Fibroblast of the conjunctiva (primary cell): ENCODE results near the gene ADGRV1.
"Not testable (repeated sequence)": the region's sequence is repeated elsewhere in the genome, so short reads cannot be mapped to it uniquely, and the experiment has no call there.

Experiments used
- DNase-seq: peaks from one replicate; pipeline ENCODE4 v3.0.0-alpha.2; 2010; ENCODE audit warnings: low read depth

Gene ADGRV1

GRCh38 chr5:90657030-90657429 lies 98.4 kb downstream of the ADGRV1 start:
- DNase-seq = no peak

GRCh38 chr5:90657788-90658187 lies 99.2 kb downstream of the ADGRV1 start:
- DNase-seq = no peak

GRCh38 chr5:90658620-90659019 lies 100.0 kb downstream of the ADGRV1 start:
- no peak for DNase-seq

- not testable (repeated sequence) for DNase-seq
These were observed 109.5 kb downstream of the ADGRV1 start for GRCh38 chr5:90668079-90668565.

- DNase-seq = no peak
These were observed 116.6 kb downstream of the ADGRV1 start for GRCh38 chr5:90675222-90675621.

GRCh38 chr5:90680921-90681563 lies 122.4 kb downstream of the ADGRV1 start:
- DNase-seq = no peak

GRCh38 chr5:90682278-90682677 lies 123.7 kb downstream of the ADGRV1 start:
- DNase-seq = no peak

GRCh38 chr5:90685425-90686022 lies 126.9 kb downstream of the ADGRV1 start:
- DNase-seq = no peak

- not testable (repeated sequence) for DNase-seq
These were observed 127.8 kb downstream of the ADGRV1 start for GRCh38 chr5:90686363-90686762.

- not testable (repeated sequence) for DNase-seq
These were observed 128.9 kb downstream of the ADGRV1 start for GRCh38 chr5:90687458-90687857.

- no peak for DNase-seq
These were observed 130.5 kb downstream of the ADGRV1 start for GRCh38 chr5:90689064-90689463.

GRCh38 chr5:90690307-90690706 lies 131.7 kb downstream of the ADGRV1 start:
- DNase-seq = no peak

- no peak for DNase-seq
These were observed 132.9 kb downstream of the ADGRV1 start for GRCh38 chr5:90691533-90691932.

GRCh38 chr5:90696153-90696552 lies 137.6 kb downstream of the ADGRV1 start:
- DNase-seq = no peak

GRCh38 chr5:90700299-90700698 lies 141.7 kb downstream of the ADGRV1 start:
- DNase-seq = no peak

GRCh38 chr5:90703932-90704331 lies 145.3 kb downstream of the ADGRV1 start:
- no peak for DNase-seq

- DNase-seq = no peak
These were observed 149.1 kb downstream of the ADGRV1 start for GRCh38 chr5:90707698-90708097.

- DNase-seq = peak; percentile 13
These were observed 150.9 kb downstream of the ADGRV1 start for GRCh38 chr5:90709323-90710155.

- DNase-seq = no peak
These were observed 159.8 kb downstream of the ADGRV1 start for GRCh38 chr5:90718387-90718786.

- DNase-seq = no peak
These were observed 181.0 kb downstream of the ADGRV1 start for GRCh38 chr5:90739567-90739966.

GRCh38 chr5:90740244-90740799 lies 181.7 kb downstream of the ADGRV1 start:
- DNase-seq = no peak

- no peak for DNase-seq
These were observed 182.5 kb downstream of the ADGRV1 start for GRCh38 chr5:90741022-90741564.
